ENCODE measurements around the gene OR13D1. TPM values are rescaled to one million over a fixed set of nuclear protein-coding genes. Genes with fewer than 3 reads are reported as not detected.
"Not testable (repeated sequence)": the region's sequence is repeated elsewhere in the genome, so short reads cannot be mapped to it uniquely, and the experiment has no call there.

Gene OR13D1
- total RNA-seq: not detected in 2 replicates
- not detected for polyA plus RNA-seq (2012)

- DNase-seq (ENCODE audit: low read depth): no peak
Measured at GRCh38 chr9:104694218-104694617, at the start of gene OR13D1. Gene OR13D1 (plus strand): TSS chr9:104694518. CDS start chr9:104694518, 0 bp downstream.

- no peak for DNase-seq (ENCODE audit: low read depth)
Measured at GRCh38 chr9:104658496-104659195, 35.7 kb upstream of the OR13D1 start.

GRCh38 chr9:104675611-104676010, 18.7 kb upstream of the OR13D1 start:
- DNase-seq (ENCODE audit: low read depth): no peak

GRCh38 chr9:104682642-104683041, 11.7 kb upstream of the OR13D1 start:
- DNase-seq (ENCODE audit: low read depth): peak; percentile 61

- no peak for DNase-seq (ENCODE audit: low read depth)
Measured at GRCh38 chr9:104686081-104686480, 8.2 kb upstream of the OR13D1 start.

GRCh38 chr9:104700306-104700705, 6.0 kb downstream of the OR13D1 start:
- DNase-seq (ENCODE audit: low read depth): no peak

GRCh38 chr9:104708737-104709136, 14.4 kb downstream of the OR13D1 start:
- not testable (repeated sequence) for DNase-seq (ENCODE audit: low read depth)

GRCh38 chr9:104711604-104712003, 17.3 kb downstream of the OR13D1 start:
- DNase-seq (ENCODE audit: low read depth): no peak

- DNase-seq (ENCODE audit: low read depth): peak; percentile 47
Measured at GRCh38 chr9:104725014-104725413, 30.7 kb downstream of the OR13D1 start.

- DNase-seq (ENCODE audit: low read depth): no peak
Measured at GRCh38 chr9:104738452-104738851, 44.1 kb downstream of the OR13D1 start.

GRCh38 chr9:104740621-104741020, 46.3 kb downstream of the OR13D1 start:
- DNase-seq (ENCODE audit: low read depth): no peak

- DNase-seq (ENCODE audit: low read depth): peak; percentile 72
Measured at GRCh38 chr9:104743376-104743985, 49.2 kb downstream of the OR13D1 start.

Other genes starting within 250 kb of the OR13D1 start
- not detected in 2 replicates for gene OR13F1, start 190.3 kb upstream of the OR13D1 start, total RNA-seq
- gene OR13C4, start 167.3 kb upstream of the OR13D1 start, total RNA-seq: not detected in 2 replicates
- not detected in 2 replicates for gene OR13C3, start 157.7 kb upstream of the OR13D1 start, total RNA-seq
- gene OR13C8, start 125.3 kb upstream of the OR13D1 start, total RNA-seq: not detected in 2 replicates
- not detected in 2 replicates for gene OR13C5, start 95.1 kb upstream of the OR13D1 start, total RNA-seq
- not detected in 2 replicates for gene OR13C2, start 88.9 kb upstream of the OR13D1 start, total RNA-seq
- gene OR13C9, start 76.3 kb upstream of the OR13D1 start, total RNA-seq: not detected in 2 replicates
- 41.7 and 44.8 TPM in 2 replicates for gene NIPSNAP3A, start 53.2 kb downstream of the OR13D1 start, total RNA-seq
- gene NIPSNAP3B, start 69.6 kb downstream of the OR13D1 start, total RNA-seq: 1.4 and 2.3 TPM in 2 replicates
- 23.7 and 42.3 TPM in 2 replicates for gene ABCA1, start 233.6 kb downstream of the OR13D1 start, total RNA-seq